HepG2 (cell line): Measurements from ENCODE around the gene OSBP. TPM values are rescaled to one million over a fixed set of nuclear protein-coding genes. Genes with fewer than 3 reads are reported as not detected.
A peak's percentile ranks its signal among the peaks of the same experiment; 100 is the strongest.

Experiments used
- CC2D1A ChIP-seq: sonication (generic); formaldehyde crosslinking; IDR thresholded peaks from 2 replicates; pipeline ENCODE4 v1.8.1; 2023; ENCODE audit warnings: mild to moderate bottlenecking, missing genetic modification reagents
- HMG20A ChIP-seq: IDR thresholded peaks from 2 replicates; pipeline ENCODE4 v1.6.1; 2016; ENCODE audit warnings: borderline replicate concordance
- MBNL3 ChIP-seq: fragments of 250-450 bp; sonication (Bioruptor Pico); conservative IDR thresholded peaks from 2 replicates; pipeline ENCODE4 v1.8.0; 2022; ENCODE audit warnings: mild to moderate bottlenecking, inconsistent platforms
- NR2C2 ChIP-seq: sonication (generic); formaldehyde crosslinking; IDR thresholded peaks from 2 replicates; pipeline ENCODE4 v1.4.0; 2020; ENCODE audit warnings: missing genetic modification reagents, mild to moderate bottlenecking, moderate library complexity, borderline replicate concordance
- ONECUT2 ChIP-seq: sonication (generic); formaldehyde crosslinking; IDR thresholded peaks from 2 replicates; pipeline ENCODE4 v1.4.0; 2020; ENCODE audit warnings: missing genetic modification reagents
- PAWR ChIP-seq: sonication (generic); formaldehyde crosslinking; IDR thresholded peaks from 2 replicates; pipeline ENCODE4 v1.4.0; 2020; ENCODE audit warnings: missing genetic modification reagents, mild to moderate bottlenecking, borderline replicate concordance
- SETDB1 ChIP-seq: sonication (generic); formaldehyde crosslinking; IDR thresholded peaks from 2 replicates; pipeline ENCODE4 v1.5.1; 2020; ENCODE audit warnings: missing genetic modification reagents, mild to moderate bottlenecking, borderline replicate concordance
- ZNF10 ChIP-seq: sonication (generic); formaldehyde crosslinking; IDR thresholded peaks from 2 replicates; pipeline ENCODE4 v1.4.0; 2020; ENCODE audit warnings: mild to moderate bottlenecking, low read depth, missing genetic modification reagents, borderline replicate concordance
- ZNF274 ChIP-seq: sonication (generic); formaldehyde crosslinking; IDR thresholded peaks from 2 replicates; pipeline ENCODE4 v1.5.1; 2020; ENCODE audit warnings: mild to moderate bottlenecking, missing genetic modification reagents
- ZNF607 ChIP-seq: sonication (generic); formaldehyde crosslinking; IDR thresholded peaks from 2 replicates; pipeline ENCODE4 v1.5.1; 2020; ENCODE audit warnings: missing genetic modification reagents, mild to moderate bottlenecking, borderline replicate concordance
- ZSCAN20 ChIP-seq: sonication (generic); formaldehyde crosslinking; IDR thresholded peaks from 2 replicates; pipeline ENCODE4 v1.4.0; 2020; ENCODE audit warnings: missing genetic modification reagents, mild to moderate bottlenecking, borderline replicate concordance
- ZSCAN9 ChIP-seq: IDR thresholded peaks from 2 replicates; pipeline ENCODE4 v1.6.1; 2016; ENCODE audit warnings: borderline replicate concordance
- polyA plus RNA-seq, 8 experiments: library from polyadenylated mRNA; depleted of rRNA in 3 of 8; stranded (reverse) in 7 of 8; unstranded in 1 of 8; fragments of >200 nt; fragmentation: Illumina TruSeq in 4 of 8; extraction: Trizol in 4 of 8; gene quantifications; 2 replicates each; pipeline versions ENCODE4 v1.2.1 to v1.2.3, GENCODE V29; 2011 to 2016; ENCODE audit warnings: low read depth in 4 of 8, missing spikeins in 1 of 8, mixed read lengths in 1 of 8; ENCODE audit not compliant: insufficient read depth in 1 of 8
- total RNA-seq, 5 experiments: library from RNA; depleted of rRNA; stranded (reverse); fragments of >200 nt; fragmentation: Illumina TruSeq; extraction: Trizol; gene quantifications; 2 replicates each; pipeline ENCODE4 v1.2.3, GENCODE V29; 2016; ENCODE audit warnings: low read depth in 1 of 5
- TF ChIP-seq, protein P1 (sequence below): sonication (generic); formaldehyde crosslinking; IDR thresholded peaks from 2 replicates; pipeline ENCODE4 v1.4.0; 2020; ENCODE audit warnings: missing genetic modification reagents, borderline replicate concordance
- TF ChIP-seq, protein P2 (sequence below): IDR thresholded peaks from 2 replicates; pipeline ENCODE4 v1.6.1; 2016; ENCODE audit warnings: low read depth, borderline replicate concordance
- TF ChIP-seq, protein P3 (sequence below): sonication (generic); formaldehyde crosslinking; conservative IDR thresholded peaks from 2 replicates; pipeline ENCODE4 v1.5.0; 2020; ENCODE audit warnings: missing genetic modification reagents
- TF ChIP-seq, protein P4 (sequence below): sonication (generic); formaldehyde crosslinking; IDR thresholded peaks from 2 replicates; pipeline ENCODE4 v1.5.0; 2020; ENCODE audit warnings: missing genetic modification reagents
- TF ChIP-seq, protein P5 (sequence below): sonication (generic); formaldehyde crosslinking; IDR thresholded peaks from 2 replicates; pipeline ENCODE4 v1.4.0; 2020; ENCODE audit warnings: mild to moderate bottlenecking, missing genetic modification reagents

Gene OSBP
- total and polyA plus RNA-seq, 2 of the 13 experiments (the other 11 are each of a cell fraction or from before 2014, with no cell fraction given): 12.1 to 13.5 TPM

DNA sequence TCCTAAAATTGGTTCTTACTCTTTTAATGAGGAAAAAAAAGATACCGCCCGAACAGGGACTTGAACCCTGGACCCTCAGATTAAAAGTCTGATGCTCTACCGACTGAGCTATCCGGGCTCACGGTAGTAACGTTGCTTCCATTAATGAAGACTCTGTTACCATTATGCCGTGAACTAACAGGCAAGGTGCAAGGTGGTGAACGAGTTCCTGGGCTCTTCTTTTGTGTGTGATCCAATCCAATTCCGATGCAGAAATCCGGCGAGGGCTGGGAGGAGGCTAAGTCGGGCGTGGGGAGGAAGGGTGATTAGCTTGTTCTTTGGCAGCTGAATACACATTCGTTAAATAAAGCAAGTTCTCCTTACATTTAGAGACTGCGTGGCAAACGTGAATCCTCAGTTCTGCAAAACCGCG is 55.3 kb downstream of the OSBP start (continued):
- TF ChIP-seq ZNF607: 0 out of 2 replicates have a peak, but pooled peaks have one; percentile 25
- TF ChIP-seq SETDB1 (CRISPR knock-in tag): no peak
- no peak for TF ChIP-seq ZSCAN20
- TF ChIP-seq ZSCAN9 (CRISPR knock-in tag): no peak
- TF ChIP-seq, protein P1, sequence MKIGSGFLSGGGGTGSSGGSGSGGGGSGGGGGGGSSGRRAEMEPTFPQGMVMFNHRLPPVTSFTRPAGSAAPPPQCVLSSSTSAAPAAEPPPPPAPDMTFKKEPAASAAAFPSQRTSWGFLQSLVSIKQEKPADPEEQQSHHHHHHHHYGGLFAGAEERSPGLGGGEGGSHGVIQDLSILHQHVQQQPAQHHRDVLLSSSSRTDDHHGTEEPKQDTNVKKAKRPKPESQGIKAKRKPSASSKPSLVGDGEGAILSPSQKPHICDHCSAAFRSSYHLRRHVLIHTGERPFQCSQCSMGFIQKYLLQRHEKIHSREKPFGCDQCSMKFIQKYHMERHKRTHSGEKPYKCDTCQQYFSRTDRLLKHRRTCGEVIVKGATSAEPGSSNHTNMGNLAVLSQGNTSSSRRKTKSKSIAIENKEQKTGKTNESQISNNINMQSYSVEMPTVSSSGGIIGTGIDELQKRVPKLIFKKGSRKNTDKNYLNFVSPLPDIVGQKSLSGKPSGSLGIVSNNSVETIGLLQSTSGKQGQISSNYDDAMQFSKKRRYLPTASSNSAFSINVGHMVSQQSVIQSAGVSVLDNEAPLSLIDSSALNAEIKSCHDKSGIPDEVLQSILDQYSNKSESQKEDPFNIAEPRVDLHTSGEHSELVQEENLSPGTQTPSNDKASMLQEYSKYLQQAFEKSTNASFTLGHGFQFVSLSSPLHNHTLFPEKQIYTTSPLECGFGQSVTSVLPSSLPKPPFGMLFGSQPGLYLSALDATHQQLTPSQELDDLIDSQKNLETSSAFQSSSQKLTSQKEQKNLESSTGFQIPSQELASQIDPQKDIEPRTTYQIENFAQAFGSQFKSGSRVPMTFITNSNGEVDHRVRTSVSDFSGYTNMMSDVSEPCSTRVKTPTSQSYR: no peak
- TF ChIP-seq ZNF10 (CRISPR knock-in tag): no peak
- TF ChIP-seq ZNF274 (CRISPR knock-in tag): no peak
- no peak for TF ChIP-seq HMG20A (CRISPR knock-in tag)
- TF ChIP-seq, protein P2, sequence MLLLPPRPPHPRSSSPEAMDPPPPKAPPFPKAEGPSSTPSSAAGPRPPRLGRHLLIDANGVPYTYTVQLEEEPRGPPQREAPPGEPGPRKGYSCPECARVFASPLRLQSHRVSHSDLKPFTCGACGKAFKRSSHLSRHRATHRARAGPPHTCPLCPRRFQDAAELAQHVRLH (CRISPR knock-in tag): peak; percentile 89
- TF ChIP-seq, protein P3, sequence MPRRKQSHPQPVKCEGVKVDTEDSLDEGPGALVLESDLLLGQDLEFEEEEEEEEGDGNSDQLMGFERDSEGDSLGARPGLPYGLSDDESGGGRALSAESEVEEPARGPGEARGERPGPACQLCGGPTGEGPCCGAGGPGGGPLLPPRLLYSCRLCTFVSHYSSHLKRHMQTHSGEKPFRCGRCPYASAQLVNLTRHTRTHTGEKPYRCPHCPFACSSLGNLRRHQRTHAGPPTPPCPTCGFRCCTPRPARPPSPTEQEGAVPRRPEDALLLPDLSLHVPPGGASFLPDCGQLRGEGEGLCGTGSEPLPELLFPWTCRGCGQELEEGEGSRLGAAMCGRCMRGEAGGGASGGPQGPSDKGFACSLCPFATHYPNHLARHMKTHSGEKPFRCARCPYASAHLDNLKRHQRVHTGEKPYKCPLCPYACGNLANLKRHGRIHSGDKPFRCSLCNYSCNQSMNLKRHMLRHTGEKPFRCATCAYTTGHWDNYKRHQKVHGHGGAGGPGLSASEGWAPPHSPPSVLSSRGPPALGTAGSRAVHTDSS (CRISPR knock-in tag): no peak
- TF ChIP-seq NR2C2 (CRISPR knock-in tag): no peak
- TF ChIP-seq MBNL3 (CRISPR knock-in tag): no peak
- no peak for TF ChIP-seq PAWR (CRISPR knock-in tag)
- no peak for TF ChIP-seq CC2D1A (CRISPR knock-in tag)
- TF ChIP-seq, protein P4, sequence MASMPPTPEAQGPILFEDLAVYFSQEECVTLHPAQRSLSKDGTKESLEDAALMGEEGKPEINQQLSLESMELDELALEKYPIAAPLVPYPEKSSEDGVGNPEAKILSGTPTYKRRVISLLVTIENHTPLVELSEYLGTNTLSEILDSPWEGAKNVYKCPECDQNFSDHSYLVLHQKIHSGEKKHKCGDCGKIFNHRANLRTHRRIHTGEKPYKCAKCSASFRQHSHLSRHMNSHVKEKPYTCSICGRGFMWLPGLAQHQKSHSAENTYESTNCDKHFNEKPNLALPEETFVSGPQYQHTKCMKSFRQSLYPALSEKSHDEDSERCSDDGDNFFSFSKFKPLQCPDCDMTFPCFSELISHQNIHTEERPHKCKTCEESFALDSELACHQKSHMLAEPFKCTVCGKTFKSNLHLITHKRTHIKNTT (CRISPR knock-in tag): no peak
- TF ChIP-seq, protein P5, sequence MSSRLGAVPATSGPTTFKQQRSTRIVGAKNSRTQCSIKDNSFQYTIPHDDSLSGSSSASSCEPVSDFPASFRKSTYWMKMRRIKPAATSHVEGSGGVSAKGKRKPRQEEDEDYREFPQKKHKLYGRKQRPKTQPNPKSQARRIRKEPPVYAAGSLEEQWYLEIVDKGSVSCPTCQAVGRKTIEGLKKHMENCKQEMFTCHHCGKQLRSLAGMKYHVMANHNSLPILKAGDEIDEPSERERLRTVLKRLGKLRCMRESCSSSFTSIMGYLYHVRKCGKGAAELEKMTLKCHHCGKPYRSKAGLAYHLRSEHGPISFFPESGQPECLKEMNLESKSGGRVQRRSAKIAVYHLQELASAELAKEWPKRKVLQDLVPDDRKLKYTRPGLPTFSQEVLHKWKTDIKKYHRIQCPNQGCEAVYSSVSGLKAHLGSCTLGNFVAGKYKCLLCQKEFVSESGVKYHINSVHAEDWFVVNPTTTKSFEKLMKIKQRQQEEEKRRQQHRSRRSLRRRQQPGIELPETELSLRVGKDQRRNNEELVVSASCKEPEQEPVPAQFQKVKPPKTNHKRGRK (CRISPR knock-in tag): no peak
- TF ChIP-seq ONECUT2 (CRISPR knock-in tag): no peak
